Panc1 (cell line): ENCODE measurements around the gene PCED1B. TPM values are rescaled to one million over a fixed set of nuclear protein-coding genes. Genes with fewer than 3 reads are reported as not detected.
"Not testable (repeated sequence)": the region's sequence is repeated elsewhere in the genome, so short reads cannot be mapped to it uniquely, and the experiment has no call there.

Source experiments
- ATAC-seq: fragments of 200-7000 bp; cut with Tn5 transposase; 2 replicates; pipeline ENCODE4 v1.9.1; 2020; ENCODE audit warnings: mild to moderate bottlenecking, moderate library complexity
- BruUV-seq: library from RNA; stranded (reverse); fragments of 400-500 nt; replicated peaks from 2 replicates; lab custom pipeline; 2021; lab: Mats Ljungman, UMichigan
- CTCF ChIA-PET: fragments of 300-600 bp; sonication (Branson Sonifier 250); formaldehyde crosslinking; loops from one replicate; lab custom pipeline; 2022; ENCODE audit warnings: antibody characterized with exemption; lab: Charles Lee
- POLR2A ChIA-PET: fragments of 300-600 bp; sonication (Branson Sonifier 250); formaldehyde crosslinking; loops from one replicate; lab custom pipeline; 2022; ENCODE audit warnings: antibody characterized with exemption; lab: Charles Lee
- DNase-seq: peaks from one replicate; pipeline ENCODE4 v3.0.0-alpha.2; 2010; ENCODE audit warnings: low read depth, low spot score
- H3K27ac ChIP-seq: 2 replicates; pipeline ENCODE4 v1.5.1; 2011; ENCODE audit warnings: mild to moderate bottlenecking, low read length, inconsistent platforms
- H3K27me3 ChIP-seq: fragments of 200-500 bp; sonication (Bioruptor generic); 2 replicates; pipeline ENCODE4 v1.6.0; 2014; ENCODE audit warnings: low read length, inconsistent platforms; ENCODE audit not compliant: control insufficient read depth, insufficient read depth
- H3K36me3 ChIP-seq: fragments of 200-500 bp; sonication (Bioruptor generic); 2 replicates; pipeline ENCODE4 v1.5.1; 2014; ENCODE audit warnings: inconsistent platforms, mild to moderate bottlenecking, low read length, moderate library complexity; ENCODE audit not compliant: control insufficient read depth, insufficient read depth
- H3K4me1 ChIP-seq: 2 replicates; pipeline ENCODE4 v1.5.1; 2011; ENCODE audit warnings: inconsistent platforms, mild to moderate bottlenecking, low read length, moderate library complexity; ENCODE audit not compliant: control insufficient read depth, insufficient read depth
- H3K4me3 ChIP-seq, 2 experiments: 2 replicates each; pipeline ENCODE4 v1.5.1; 2011 to 2012; ENCODE audit warnings: low read depth in 2 of 2, low read length in 2 of 2, mild to moderate bottlenecking in 2 of 2, inconsistent platforms in 1 of 2, moderate library complexity in 1 of 2
- H3K9me3 ChIP-seq: fragments of 200-500 bp; sonication (Bioruptor generic); 2 replicates; pipeline ENCODE4 v1.5.1; 2014; ENCODE audit warnings: low read depth, mild to moderate bottlenecking, inconsistent platforms, low read length, moderate library complexity; ENCODE audit not compliant: control insufficient read depth, insufficient read depth
- POLR2AphosphoS5 ChIP-seq: IDR thresholded peaks from 2 replicates; pipeline ENCODE4 v1.6.1; 2012; ENCODE audit warnings: mild to moderate bottlenecking, low read depth, low read length, moderate library complexity
- SIN3A ChIP-seq: IDR thresholded peaks from 2 replicates; pipeline ENCODE4 v1.6.1; 2012; ENCODE audit warnings: low read depth, mild to moderate bottlenecking, low read length, moderate library complexity, borderline replicate concordance; ENCODE audit not compliant: insufficient read depth
- TCF7L2 ChIP-seq: IDR thresholded peaks from 2 replicates; pipeline ENCODE4 v1.6.1; 2011; ENCODE audit warnings: mild to moderate bottlenecking, low read depth, low read length, inconsistent platforms
- in situ Hi-C: cut with HindIII; loops from 2 replicates; pipeline ENCODE4 v1.10.0; 2016; ENCODE audit warnings: low sequenced_read_pairs, low pct_unique_long_range_greater_than_20kb
- intact Hi-C: fragments of 100-400 bp; cut with micrococcal nuclease; formaldehyde crosslinking; loops from one replicate; pipeline ENCODE4 v1.10.0; 2022; ENCODE audit not compliant: unreplicated experiment
- total RNA-seq: library from RNA; stranded (reverse); gene quantifications from one replicate; pipeline ENCODE4 v1.2.1, GENCODE V29; 2021; ENCODE audit not compliant: unreplicated experiment
- TF ChIP-seq, protein P1 (sequence below): fragments of 450-650 bp; IDR thresholded peaks from 2 replicates; pipeline ENCODE4 v1.5.1; 2017; ENCODE audit warnings: mild to moderate bottlenecking
- TF ChIP-seq, protein P2 (sequence below), 2 experiments: IDR thresholded peaks; 2 replicates each; pipeline ENCODE4 v1.6.1; 2011 to 2012; ENCODE audit warnings: low read depth in 2 of 2, control low read depth in 1 of 2, low read length in 1 of 2, mild to moderate bottlenecking in 1 of 2, moderate library complexity in 1 of 2; ENCODE audit not compliant: insufficient read depth in 1 of 2

PCED1B gene
- total RNA-seq, 1 experiment from 2014 or later: 0.82 TPM

DNA sequence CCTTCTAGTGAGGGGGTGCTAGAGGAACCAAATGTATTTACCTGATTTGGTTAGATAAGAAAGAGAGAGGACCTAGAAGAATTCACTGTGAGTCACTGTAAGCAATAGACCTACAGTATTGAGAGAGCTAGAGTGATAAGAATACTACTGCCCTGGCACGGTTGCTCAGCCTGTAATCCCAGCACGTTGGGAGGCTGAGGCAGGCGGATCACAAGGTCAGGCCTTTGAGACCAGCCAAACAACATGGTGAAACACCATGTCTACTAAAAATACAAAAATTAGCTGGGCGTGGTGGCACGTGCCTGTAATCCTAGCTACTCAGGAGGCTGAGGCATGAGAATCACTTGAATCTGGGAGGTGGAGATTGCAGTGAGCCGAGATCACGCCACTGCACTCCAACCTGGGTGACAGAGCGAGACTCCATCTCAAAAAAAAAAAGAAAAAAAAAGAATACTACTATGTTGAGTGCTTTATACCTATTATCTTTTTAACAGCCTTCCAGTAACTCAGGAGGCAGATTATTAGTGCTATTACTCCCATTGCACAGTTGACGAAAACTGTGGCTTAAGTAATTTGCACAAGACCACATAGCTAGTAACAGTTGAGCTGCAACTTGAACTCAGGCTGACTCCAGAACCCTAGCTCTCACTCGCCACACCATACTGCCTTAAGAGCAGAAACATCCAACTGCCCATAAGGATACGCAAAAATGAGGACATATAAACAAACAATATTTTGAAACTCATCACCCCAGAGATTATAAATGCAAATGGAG, 102.9 kb downstream of the PCED1B start:
- DNase-seq, POLR2A ChIA-PET, in situ Hi-C loops, intact Hi-C loops, H3K9me3 ChIP-seq, BruUV-seq, H3K4me3 ChIP-seq, H3K27me3 ChIP-seq, H3K27ac ChIP-seq, H3K4me1 ChIP-seq, H3K36me3 ChIP-seq, ATAC-seq: not testable (repeated sequence)
- CTCF ChIA-PET: interaction anchor here (0.7 kb wide), 1 partner anchor 558 kb away, joined by 3 read pairs; no protein-coding TSS in a partner anchor

DNA sequence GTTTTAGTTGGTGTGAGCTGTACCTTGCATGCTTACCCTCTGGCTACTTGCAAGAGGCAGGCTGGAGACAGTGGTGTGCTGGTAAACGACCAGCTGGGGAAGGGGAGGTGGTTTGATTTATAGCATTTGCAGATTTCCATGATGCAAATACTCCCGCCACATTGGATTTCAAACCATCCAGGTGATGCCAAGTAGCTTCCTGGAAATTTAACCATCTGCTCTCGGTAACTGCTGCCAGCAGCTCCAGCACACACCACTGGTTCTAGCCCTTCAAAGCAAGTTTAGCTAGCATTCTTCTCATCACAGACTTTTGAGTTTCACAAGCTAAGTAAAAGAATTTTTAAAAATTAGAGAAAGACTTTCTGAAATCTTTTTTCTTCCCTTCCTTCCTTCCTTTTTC, 104.8 kb downstream of the PCED1B start:
- H3K4me1 ChIP-seq: no peaks in the 10 kb centered on the region
- no peaks in the 10 kb centered on the region for H3K9me3 ChIP-seq
- no peak overlapping the region for H3K4me3 ChIP-seq
- no peaks in the 10 kb centered on the region for H3K36me3 ChIP-seq
- ATAC-seq (no peak), DNase-seq (no peak)
- no peaks in the 10 kb centered on the region for H3K27me3 ChIP-seq
- ChIA-PET CTCF (no interaction called here), POLR2A (interaction anchor here (0.5 kb wide), 1 partner anchor 160 kb away, joined by 3 read pairs; no protein-coding TSS in a partner anchor)
- in situ Hi-C loops: no loop called here
- H3K27ac ChIP-seq: no peak overlapping the region
- TF ChIP-seq, protein P1, sequence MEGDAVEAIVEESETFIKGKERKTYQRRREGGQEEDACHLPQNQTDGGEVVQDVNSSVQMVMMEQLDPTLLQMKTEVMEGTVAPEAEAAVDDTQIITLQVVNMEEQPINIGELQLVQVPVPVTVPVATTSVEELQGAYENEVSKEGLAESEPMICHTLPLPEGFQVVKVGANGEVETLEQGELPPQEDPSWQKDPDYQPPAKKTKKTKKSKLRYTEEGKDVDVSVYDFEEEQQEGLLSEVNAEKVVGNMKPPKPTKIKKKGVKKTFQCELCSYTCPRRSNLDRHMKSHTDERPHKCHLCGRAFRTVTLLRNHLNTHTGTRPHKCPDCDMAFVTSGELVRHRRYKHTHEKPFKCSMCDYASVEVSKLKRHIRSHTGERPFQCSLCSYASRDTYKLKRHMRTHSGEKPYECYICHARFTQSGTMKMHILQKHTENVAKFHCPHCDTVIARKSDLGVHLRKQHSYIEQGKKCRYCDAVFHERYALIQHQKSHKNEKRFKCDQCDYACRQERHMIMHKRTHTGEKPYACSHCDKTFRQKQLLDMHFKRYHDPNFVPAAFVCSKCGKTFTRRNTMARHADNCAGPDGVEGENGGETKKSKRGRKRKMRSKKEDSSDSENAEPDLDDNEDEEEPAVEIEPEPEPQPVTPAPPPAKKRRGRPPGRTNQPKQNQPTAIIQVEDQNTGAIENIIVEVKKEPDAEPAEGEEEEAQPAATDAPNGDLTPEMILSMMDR: no peak
- TF ChIP-seq TCF7L2: no peak
- TF ChIP-seq SIN3A: no peak
- TF ChIP-seq, protein P2, sequence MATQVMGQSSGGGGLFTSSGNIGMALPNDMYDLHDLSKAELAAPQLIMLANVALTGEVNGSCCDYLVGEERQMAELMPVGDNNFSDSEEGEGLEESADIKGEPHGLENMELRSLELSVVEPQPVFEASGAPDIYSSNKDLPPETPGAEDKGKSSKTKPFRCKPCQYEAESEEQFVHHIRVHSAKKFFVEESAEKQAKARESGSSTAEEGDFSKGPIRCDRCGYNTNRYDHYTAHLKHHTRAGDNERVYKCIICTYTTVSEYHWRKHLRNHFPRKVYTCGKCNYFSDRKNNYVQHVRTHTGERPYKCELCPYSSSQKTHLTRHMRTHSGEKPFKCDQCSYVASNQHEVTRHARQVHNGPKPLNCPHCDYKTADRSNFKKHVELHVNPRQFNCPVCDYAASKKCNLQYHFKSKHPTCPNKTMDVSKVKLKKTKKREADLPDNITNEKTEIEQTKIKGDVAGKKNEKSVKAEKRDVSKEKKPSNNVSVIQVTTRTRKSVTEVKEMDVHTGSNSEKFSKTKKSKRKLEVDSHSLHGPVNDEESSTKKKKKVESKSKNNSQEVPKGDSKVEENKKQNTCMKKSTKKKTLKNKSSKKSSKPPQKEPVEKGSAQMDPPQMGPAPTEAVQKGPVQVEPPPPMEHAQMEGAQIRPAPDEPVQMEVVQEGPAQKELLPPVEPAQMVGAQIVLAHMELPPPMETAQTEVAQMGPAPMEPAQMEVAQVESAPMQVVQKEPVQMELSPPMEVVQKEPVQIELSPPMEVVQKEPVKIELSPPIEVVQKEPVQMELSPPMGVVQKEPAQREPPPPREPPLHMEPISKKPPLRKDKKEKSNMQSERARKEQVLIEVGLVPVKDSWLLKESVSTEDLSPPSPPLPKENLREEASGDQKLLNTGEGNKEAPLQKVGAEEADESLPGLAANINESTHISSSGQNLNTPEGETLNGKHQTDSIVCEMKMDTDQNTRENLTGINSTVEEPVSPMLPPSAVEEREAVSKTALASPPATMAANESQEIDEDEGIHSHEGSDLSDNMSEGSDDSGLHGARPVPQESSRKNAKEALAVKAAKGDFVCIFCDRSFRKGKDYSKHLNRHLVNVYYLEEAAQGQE (IDR thresholded peaks at IDR 0.05; ENCODE audit: insufficient read depth in 1 of 2, low read depth in 2 of 2, low read length in 1 of 2): no peak
- TF ChIP-seq POLR2AphosphoS5: no peak
- no TSS peak for BruUV-seq
- intact Hi-C loops: no loop called here

DNA sequence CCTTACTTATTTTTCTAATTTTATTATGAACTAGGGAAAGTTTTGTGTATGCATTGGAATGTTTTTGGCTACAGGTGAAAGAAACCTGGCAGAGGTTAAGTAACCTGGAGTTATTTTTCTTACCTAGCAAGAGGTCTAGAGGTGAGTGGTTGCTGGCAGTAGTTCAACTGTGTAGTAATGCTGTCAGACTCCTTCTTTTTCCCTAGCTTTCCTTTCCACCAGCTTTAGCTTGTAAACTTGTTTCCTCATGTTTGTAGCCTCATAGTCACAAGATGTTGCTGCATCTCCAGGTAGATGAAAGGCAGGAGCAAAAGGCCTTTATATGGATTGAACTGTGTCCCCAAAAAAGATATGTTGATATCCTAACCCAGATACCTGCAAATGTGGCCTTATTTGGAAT, 105.4 kb downstream of the PCED1B start:
- no peak overlapping the region for H3K4me3 ChIP-seq
- POLR2A ChIA-PET: no interaction called here
- no peak for ATAC-seq
- TF ChIP-seq TCF7L2: no peak
- no peak for TF ChIP-seq POLR2AphosphoS5
- TF ChIP-seq, protein P1: no peak
- TF ChIP-seq SIN3A: no peak
- TF ChIP-seq, protein P2 (IDR thresholded peaks at IDR 0.05; ENCODE audit: insufficient read depth in 1 of 2, low read depth in 2 of 2, low read length in 1 of 2): no peak
- no peaks in the 10 kb centered on the region for H3K27me3 ChIP-seq
- BruUV-seq: no TSS peak
- in situ Hi-C loops: no loop called here
- H3K27ac ChIP-seq: no peak overlapping the region
- CTCF ChIA-PET: no interaction called here
- no peak for DNase-seq
- intact Hi-C loops: no loop called here
- H3K9me3 ChIP-seq: no peaks in the 10 kb centered on the region
- H3K36me3 ChIP-seq: no peaks in the 10 kb centered on the region
- no peaks in the 10 kb centered on the region for H3K4me1 ChIP-seq
